GOT3 (cell line): Measurements from ENCODE around the gene NDFIP2.
A peak's percentile ranks its signal among the peaks of the same experiment; 100 is the strongest.

Source experiments
- DNase-seq: peaks from one replicate; lab custom pipeline; 2025; ENCODE audit warnings: mixed read lengths; lab: John Stamatoyannopoulos, UW

NDFIP2 gene, protein sequence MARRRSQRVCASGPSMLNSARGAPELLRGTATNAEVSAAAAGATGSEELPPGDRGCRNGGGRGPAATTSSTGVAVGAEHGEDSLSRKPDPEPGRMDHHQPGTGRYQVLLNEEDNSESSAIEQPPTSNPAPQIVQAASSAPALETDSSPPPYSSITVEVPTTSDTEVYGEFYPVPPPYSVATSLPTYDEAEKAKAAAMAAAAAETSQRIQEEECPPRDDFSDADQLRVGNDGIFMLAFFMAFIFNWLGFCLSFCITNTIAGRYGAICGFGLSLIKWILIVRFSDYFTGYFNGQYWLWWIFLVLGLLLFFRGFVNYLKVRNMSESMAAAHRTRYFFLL

DNA sequence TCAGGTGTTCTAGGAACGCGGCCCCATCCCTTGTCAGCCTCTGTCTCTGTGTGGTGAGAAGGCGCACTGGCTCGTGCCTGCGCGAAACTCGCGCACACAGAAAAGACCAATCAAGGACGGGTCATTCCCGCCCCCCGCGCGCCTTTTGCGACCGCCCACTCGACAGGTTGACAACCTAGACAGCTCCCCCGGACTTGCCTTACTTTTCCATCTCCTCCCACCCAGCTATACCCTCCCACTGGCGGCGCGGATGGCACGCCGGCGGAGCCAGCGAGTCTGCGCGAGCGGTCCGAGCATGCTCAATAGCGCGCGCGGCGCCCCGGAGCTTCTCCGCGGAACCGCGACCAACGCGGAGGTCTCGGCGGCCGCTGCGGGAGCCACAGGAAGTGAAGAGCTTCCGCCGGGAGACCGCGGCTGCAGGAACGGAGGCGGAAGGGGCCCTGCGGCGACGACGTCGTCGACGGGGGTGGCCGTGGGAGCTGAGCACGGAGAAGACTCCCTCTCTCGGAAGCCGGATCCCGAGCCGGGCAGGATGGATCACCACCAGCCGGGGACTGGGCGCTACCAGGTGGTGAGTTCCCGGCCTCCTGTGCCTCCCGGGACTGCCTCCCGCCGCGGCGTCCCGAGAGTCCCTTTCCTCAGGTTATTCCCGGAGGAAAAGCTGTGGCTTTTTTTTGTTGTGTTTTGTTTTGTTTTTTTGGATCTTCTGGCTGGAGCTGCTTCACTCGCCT, at the start of gene NDFIP2:
TSS of gene NDFIP2 (plus strand) at position 202 of the 731 bp plus-strand sequence. CDS start at position 251, 49 bp downstream.
- peak; percentile 58 for DNase-seq

DNA sequence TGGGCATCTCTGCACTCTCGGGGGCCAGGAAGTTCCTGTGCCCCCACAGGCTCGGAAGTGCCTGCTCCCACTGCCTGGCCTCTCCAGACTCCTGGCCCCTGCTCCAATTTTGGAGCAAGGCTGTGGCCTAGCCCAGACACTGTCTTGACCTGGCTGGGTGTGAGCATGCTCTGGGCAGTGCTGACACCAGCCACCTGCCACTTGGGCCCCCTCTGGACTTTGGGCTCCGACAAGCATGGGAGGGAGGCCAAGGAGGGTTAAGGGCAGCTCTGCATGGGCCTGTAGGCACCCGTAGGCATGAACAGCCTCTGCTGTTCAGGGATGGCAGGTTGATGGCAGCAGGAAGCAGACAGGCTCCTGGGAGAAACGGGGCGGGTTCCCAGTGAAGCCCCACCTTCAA, 48.9 kb upstream of the NDFIP2 start:
- DNase-seq, result no peak

DNA sequence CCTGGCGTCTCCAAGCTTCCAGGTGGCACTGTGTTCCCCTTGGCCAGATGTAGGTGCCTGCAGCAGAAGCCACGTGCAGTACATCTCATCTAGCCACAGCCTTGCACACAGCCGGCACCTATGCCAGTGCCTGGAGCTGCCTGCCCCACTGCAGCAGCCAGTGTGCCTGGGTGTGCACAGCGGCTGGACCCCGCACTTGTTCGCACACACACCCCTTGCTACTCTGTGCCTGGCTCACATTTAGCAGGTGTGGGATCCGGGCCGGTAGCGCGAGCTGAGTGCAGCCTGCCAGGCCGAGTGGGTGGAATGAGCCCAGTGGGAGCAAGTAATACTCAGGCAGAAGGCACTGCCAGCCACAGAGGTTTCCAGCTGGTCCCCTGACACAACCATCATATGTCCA, 48.0 kb upstream of the NDFIP2 start:
- no peak for DNase-seq

DNA sequence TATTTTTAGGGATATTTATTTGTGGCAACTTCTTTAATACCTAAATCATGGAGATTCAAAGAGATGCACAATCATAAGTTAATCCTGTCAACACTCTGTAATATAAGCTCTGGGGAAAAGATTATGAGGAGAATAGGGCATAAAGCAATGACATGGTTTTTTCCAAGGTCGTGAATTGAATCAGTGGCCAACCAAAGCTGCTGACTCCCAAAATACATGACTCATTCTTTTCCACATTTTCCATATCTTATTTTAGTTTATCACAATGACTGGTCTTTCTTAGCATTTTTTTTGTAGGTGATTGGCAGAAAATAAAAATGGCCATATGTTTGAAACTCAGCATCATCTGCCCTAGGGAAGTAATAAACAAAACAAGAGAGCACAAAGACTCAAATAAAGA, 46.4 kb upstream of the NDFIP2 start:
- no peak for DNase-seq

- DNase-seq, result no peak
Measured at GRCh38 chr13:79435561-79435990, 45.4 kb upstream of the NDFIP2 start.

DNA sequence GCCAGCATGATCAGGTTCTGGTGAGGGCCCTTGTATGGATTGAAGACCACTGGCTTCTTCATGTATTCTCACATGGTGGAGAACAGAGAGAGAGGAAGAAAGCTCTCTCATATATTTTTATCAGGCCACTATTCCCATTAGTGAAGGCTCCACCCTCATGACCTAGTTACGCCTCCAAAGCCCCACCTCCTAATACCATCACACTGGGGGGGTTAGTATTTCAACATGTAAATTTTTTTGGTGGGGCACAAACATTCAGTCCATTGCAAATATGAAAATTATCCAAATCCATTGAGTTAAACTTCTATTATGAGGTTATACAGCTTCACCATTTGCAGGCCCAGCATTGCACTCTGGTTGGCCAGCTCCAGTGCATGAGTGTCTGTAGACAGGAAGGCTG, 41.7 kb upstream of the NDFIP2 start:
- no peak for DNase-seq

GRCh38 chr13:79440958-79441528, 39.9 kb upstream of the NDFIP2 start:
- DNase-seq, result no peak

DNA sequence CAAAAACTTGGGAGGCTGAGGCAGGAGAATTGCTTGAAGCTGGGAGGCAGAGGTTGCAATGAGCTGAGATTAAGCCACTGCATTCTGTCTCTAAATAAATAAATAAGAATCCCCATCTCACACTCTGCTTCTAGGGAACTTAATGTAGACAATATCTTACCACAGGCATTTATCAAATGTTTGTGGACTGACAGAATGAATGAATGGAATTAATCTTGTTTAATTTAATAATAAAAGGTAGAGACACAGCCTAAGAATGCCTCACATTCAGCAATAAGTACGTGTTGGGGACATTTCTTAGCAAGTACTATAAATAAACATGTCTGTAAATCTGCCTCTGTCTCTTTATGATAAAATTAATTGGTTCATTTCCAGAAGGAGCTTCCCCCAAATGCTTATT, 38.7 kb upstream of the NDFIP2 start:
- no peak for DNase-seq

DNA sequence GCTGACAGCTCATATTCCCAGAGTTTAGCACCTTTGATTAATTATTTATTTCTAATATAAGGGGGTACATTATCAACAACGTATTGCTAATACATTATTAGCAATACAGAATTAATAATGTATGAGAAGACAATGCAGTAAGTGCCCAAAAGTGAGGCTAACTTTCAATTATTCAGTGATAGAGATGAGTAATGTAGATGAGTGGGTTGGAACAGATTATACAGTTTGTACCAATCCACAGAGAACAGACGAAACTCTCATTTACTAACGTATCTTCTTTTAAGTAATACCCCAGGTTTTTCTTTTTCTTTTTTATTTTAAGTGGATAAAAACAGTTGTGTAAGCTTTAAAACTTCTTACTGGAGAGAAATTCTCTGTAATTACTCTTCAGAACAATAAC, 38.2 kb upstream of the NDFIP2 start:
- DNase-seq, result no peak

DNA sequence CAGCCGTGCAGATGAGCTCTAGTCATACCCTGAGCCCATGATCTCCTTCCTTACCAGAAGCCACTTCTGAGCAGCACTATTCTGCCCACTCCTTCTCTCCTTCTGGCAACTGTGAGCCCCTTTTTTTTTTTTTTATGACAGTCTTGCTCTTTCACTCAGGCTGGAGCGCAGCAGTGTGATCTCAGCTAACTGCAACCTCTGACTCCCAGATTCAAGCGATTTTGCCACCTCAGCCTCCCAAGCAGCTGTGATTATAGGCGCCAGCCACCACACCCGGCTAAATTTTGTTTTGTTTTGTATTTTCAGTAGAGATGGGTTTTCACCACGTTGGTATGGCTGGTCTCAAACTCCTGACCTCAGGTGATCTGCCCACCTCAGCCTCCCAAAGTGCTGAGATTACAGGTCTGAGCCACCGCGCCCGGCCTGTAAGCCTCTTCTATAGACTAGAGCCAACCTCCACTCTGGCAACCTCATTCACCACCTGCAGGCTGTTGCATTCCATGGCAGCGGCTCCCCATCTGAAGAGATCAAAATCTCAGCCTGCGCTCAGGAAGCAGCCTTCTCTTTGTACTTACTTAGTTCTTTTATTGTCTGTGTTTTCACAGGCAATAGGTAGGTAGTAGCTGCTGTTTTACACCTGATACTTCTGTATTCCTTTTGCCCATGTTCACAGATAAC, 34.8 kb upstream of the NDFIP2 start:
- DNase-seq, result no peak

DNA sequence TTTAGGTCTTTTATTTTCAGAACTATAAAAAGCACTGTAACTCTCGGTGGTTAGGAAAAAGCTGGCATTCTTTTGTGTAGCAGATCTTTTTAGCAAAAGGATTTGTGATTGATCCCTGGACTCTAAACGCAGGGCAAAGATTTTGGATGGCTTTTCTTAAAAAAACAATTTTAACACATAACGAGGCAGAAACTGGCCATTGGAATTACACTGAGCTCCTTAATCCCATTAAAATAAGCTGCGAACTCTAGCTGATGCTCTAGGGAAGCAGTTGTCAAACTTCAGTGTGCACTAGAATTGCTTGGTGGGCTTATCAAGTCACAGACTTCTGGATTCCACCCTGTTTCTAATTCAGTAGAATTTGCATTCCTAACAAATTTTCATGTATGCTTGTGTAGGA, 33.8 kb upstream of the NDFIP2 start:
- no peak for DNase-seq

DNA sequence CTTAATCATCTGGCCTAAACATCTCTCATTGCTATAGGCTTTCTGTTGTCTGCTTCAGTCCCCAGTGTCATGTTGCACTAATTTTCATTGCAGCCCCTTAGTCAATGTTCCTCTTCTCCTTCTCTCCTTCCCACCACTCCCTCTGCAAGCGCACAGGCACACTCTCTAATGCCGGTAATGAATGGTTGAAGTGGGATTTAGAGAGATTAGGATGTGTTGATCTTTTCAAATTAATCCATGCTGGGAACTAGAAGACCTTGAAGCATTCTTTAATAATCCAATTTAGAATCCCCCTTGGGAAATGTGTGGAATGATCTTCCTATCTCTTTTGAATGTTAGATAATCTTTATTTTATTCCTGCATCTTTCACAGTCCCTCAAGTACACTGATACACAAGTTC, 33.2 kb upstream of the NDFIP2 start:
- no peak for DNase-seq

- no peak for DNase-seq
Measured at GRCh38 chr13:79448413-79448812, 32.5 kb upstream of the NDFIP2 start.

- DNase-seq, result no peak
Measured at GRCh38 chr13:79450110-79450509, 30.8 kb upstream of the NDFIP2 start.

DNA sequence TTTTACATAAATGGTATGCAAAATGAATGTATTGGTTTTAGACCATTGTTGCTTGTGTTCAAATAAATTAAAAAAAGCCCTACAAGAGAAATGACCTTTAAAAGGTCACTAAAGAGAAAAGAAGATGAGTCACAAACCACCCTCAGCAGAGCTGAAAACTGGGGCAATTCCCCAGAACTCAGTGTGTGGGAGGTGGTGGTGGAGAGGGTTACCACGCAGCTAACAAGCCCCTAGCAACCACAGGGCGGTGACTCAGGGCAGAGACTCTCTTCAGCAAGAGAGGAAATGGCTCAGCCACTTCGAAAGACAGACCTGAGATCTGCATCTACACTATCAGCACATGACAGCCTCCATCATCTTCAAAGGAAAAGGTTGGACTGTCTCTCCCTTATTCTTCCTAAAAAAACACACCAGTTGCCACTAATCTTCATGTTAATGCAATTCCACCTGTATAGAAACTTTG, 29.4 kb upstream of the NDFIP2 start:
- peak; percentile 67 for DNase-seq

DNA sequence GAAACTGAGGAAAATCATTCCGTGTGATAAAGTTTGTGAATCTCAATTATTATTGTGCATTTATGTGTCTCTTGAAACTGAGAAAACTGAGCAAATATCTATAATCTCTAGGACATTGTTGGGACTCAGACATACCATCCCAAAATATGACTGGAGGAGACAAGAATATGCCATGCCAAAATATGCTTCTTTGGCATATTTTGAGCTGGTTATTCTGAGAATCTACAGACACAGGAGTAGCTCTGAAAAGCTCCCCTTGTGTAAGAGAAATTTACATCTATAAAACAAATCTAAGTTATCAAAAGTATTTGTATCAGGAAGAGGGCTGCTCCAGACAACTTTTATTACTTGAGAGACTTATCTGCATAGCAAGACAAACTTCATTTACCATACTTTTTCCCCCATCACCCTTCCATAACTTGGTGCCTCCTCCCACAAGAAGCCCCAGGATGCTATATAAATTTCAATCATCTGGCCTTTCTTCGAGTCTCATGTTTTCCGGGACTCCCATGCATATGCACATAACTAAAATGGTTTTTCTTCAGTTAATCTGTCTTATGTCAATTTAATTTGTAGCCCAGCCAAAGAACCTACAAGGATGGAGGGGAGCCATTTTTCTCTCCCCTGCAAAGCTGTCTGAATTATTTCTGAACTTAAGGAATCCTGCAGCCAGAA, 28.6 kb upstream of the NDFIP2 start:
- no peak for DNase-seq

DNA sequence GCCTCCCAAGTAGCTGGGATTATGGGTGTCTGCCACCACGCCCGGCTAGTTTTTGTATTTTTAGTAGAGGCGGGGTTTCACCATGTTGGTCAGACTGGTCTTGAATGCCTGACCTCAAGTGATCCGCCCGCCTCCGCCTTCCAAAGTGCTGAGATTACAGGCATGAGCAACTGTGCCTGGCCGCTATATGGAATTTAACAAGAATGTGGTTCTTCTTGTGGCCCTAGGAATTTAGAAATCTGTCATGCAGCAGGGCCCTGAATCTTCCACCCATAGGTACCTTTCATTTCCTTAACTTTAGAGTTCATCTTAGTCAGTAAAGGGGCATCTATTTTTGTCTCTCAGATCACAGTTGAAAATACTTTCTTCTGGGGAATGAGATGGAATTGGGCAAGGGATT, 25.6 kb upstream of the NDFIP2 start:
- DNase-seq, result no peak

GRCh38 chr13:79456051-79456450, 24.9 kb upstream of the NDFIP2 start:
- no peak for DNase-seq

- DNase-seq, result no peak
Measured at GRCh38 chr13:79456656-79457365, 24.1 kb upstream of the NDFIP2 start.

- no peak for DNase-seq
Measured at GRCh38 chr13:79457390-79457789, 23.6 kb upstream of the NDFIP2 start.

DNA sequence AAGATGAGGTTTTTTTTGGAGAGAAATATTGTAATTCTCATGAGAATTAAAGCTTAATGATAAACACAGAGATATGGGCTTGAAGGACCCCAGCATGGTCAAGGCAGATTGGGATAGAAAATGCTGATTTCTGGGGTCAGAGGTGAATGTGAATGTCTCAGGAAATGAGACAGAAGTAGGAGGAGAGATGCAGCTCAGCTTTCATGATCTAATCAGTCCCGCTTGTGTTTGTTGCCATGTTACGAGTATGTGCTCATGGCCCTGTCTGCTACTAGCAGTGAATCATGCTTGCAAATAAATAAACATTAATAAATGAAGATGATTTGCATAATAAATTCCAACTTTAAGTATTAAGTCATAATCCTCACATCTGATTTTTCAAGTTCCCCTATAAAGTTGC, 23.0 kb upstream of the NDFIP2 start:
- no peak for DNase-seq
